ENCODE data around the gene DOCK9. TPM values are rescaled to one million over a fixed set of nuclear protein-coding genes. Genes with fewer than 3 reads are reported as not detected.
A peak's percentile ranks its signal among the peaks of the same experiment; 100 is the strongest.

Gene DOCK9
- total RNA-seq, 1 experiment from 2014 or later = 31.7 TPM

DNA sequence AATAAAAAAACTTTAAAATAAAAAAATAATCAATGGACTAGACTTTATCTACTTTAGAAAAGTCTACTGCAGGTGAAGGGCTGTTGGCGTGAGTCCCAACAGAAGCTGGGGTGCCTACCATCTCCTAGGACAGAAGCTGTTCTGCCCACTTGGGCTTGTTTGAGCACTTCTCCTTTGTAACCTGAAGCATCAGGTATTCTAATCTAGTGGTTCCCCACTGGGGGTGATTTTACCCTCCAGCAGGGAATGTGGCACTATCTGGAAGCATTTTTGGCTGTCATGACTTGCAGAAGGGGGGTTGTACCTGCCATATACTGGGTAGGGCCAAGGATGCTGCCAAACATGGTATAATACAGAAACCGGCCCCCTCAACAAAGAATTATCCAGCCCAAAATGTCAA is 16.2 kb upstream of the DOCK9 start:
- no peaks in the 10 kb centered on the region for H3K79me2 ChIP-seq (ENCODE audit: low read length)
- no peaks in the 10 kb centered on the region for H3K36me3 ChIP-seq (ENCODE audit: low read depth, low read length)
- H3K9me2 ChIP-seq (replicated peaks; ENCODE audit: low read length) = no peaks in the 10 kb centered on the region
- no TSS peak for BruUV-seq (replicated peaks)
- H3F3A ChIP-seq (ENCODE audit: low read length, unreplicated experiment) = no peaks in the 10 kb centered on the region
- no peak for ATAC-seq
- ChIA-PET CTCF (no interaction called here), POLR2A (ENCODE audit: unreplicated experiment) (no interaction called here)
- H3K4me2 ChIP-seq (ENCODE audit: low read length) = no peak overlapping the region
- H3K9ac ChIP-seq (ENCODE audit: low read length) = no peak overlapping the region
- H2AFZ ChIP-seq (ENCODE audit: low read length) = no peak overlapping the region
- no peaks in the 10 kb centered on the region for H4K20me1 ChIP-seq (ENCODE audit: low read length)
- intact Hi-C loops (cut with micrococcal nuclease) = no loop called here
- H3K4me3 ChIP-seq (ENCODE audit: low read length) = no peak overlapping the region
- H3K27ac ChIP-seq (ENCODE audit: low read length) = no peak overlapping the region
- H3K9me3 ChIP-seq (ENCODE audit: low read length) = no peaks in the 10 kb centered on the region
- H3K4me1 ChIP-seq (ENCODE audit: insufficient read depth, low read length) = peaks cover 10% of the 10 kb centered on the region
- no peak for DNase-seq
- no peaks in the 10 kb centered on the region for H3K27me3 ChIP-seq (ENCODE audit: low read length)
- TF ChIP-seq EZH2 (IDR thresholded peaks at IDR 0.05; ENCODE audit: low read length, unreplicated experiment) = no peak
- no peak for TF ChIP-seq EZH2phosphoT487 (IDR thresholded peaks at IDR 0.05; ENCODE audit: borderline replicate concordance, low read length)
- no peak for TF ChIP-seq CTCF (conservative IDR thresholded peaks at IDR 0.05; ENCODE audit: low read depth, low read length)

DNA sequence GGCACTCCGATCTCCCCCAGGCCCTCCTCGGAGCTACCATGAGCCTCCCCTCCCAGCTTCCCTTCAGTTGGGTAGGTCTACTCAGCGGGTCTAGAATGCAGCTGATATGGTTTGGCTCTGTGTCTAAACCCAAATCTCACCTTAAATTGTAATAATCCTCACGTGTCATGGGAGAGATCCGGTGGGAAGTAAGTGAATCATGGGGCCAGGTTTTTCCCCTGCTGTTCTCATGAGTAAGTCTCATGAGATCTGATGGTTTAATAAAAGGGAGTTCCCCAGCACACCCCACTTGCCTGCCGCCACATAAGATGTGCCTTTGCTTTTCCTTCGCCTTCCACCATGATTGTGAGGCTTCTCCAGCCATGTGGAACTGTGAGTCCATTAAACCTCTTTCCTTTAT is 14.5 kb upstream of the DOCK9 start:
- BruUV-seq (replicated peaks) = no TSS peak
- Histone ChIP-seq H3F3A (ENCODE audit: low read length, unreplicated experiment) (no peaks in the 10 kb centered on the region), H3K9me3 (ENCODE audit: low read length) (no peaks in the 10 kb centered on the region), H2AFZ (ENCODE audit: low read length) (no peak overlapping the region), H3K4me1 (ENCODE audit: insufficient read depth, low read length) (no peaks in the 10 kb centered on the region), H3K4me3 (ENCODE audit: low read length) (no peak overlapping the region), H3K79me2 (ENCODE audit: low read length) (no peaks in the 10 kb centered on the region), H3K9ac (ENCODE audit: low read length) (no peak overlapping the region), H3K36me3 (ENCODE audit: low read depth, low read length) (no peaks in the 10 kb centered on the region), H4K20me1 (ENCODE audit: low read length) (no peaks in the 10 kb centered on the region), H3K4me2 (ENCODE audit: low read length) (no peak overlapping the region), H3K9me2 (replicated peaks; ENCODE audit: low read length) (no peaks in the 10 kb centered on the region), H3K27me3 (ENCODE audit: low read length) (no peaks in the 10 kb centered on the region), H3K27ac (ENCODE audit: low read length) (no peak overlapping the region)
- intact Hi-C loops (cut with micrococcal nuclease) = no loop called here
- DNase-seq (no peak), ATAC-seq (no peak)
- ChIA-PET CTCF (no interaction called here), POLR2A (ENCODE audit: unreplicated experiment) (no interaction called here)
- TF ChIP-seq EZH2 (IDR thresholded peaks at IDR 0.05; ENCODE audit: low read length, unreplicated experiment) (no peak), EZH2phosphoT487 (IDR thresholded peaks at IDR 0.05; ENCODE audit: borderline replicate concordance, low read length) (no peak)

DNA sequence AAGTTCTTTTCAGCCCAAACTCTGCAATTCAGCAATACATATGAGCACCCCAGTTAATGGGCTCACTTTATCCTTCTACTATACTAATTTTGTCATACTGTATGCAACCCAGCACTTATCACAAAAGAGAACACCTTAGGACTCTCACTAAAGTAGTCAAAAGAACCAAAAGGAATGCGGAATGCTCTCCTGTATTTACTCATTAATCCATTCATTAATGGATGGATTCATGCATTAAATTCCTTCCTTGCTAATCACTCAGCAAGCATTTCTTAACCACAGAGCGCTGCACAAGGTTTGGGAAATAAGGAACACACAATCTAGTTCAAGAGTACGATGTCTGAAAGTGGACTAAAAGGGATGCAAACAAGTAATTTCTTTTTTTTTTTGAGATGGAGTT is 12.8 kb upstream of the DOCK9 start:
- Histone ChIP-seq H4K20me1 (ENCODE audit: low read length) (no peaks in the 10 kb centered on the region), H3F3A (ENCODE audit: low read length, unreplicated experiment) (no peaks in the 10 kb centered on the region), H3K9me3 (ENCODE audit: low read length) (no peaks in the 10 kb centered on the region), H3K9me2 (replicated peaks; ENCODE audit: low read length) (no peaks in the 10 kb centered on the region), H3K4me1 (ENCODE audit: insufficient read depth, low read length) (no peaks in the 10 kb centered on the region), H3K36me3 (ENCODE audit: low read depth, low read length) (no peaks in the 10 kb centered on the region), H3K4me3 (ENCODE audit: low read length) (no peak overlapping the region), H3K27ac (ENCODE audit: low read length) (no peak overlapping the region), H3K79me2 (ENCODE audit: low read length) (0 out of 2 replicates have a peak, but pooled peaks cover 1% of the 10 kb centered on the region), H3K4me2 (ENCODE audit: low read length) (no peak overlapping the region), H3K27me3 (ENCODE audit: low read length) (no peaks in the 10 kb centered on the region), H2AFZ (ENCODE audit: low read length) (no peak overlapping the region), H3K9ac (ENCODE audit: low read length) (no peak overlapping the region)
- no TSS peak for BruUV-seq (replicated peaks)
- peak; percentile 32 for DNase-seq
- intact Hi-C loops (cut with micrococcal nuclease) = no loop called here
- TF ChIP-seq EZH2 (IDR thresholded peaks at IDR 0.05; ENCODE audit: low read length, unreplicated experiment) (no peak), EZH2phosphoT487 (IDR thresholded peaks at IDR 0.05; ENCODE audit: borderline replicate concordance, low read length) (no peak), CTCF (conservative IDR thresholded peaks at IDR 0.05; ENCODE audit: low read depth, low read length) (no peak)
- no peak; the same call in 1 of the 2 replicates for ATAC-seq
- ChIA-PET POLR2A (ENCODE audit: unreplicated experiment) (no interaction called here), CTCF (no interaction called here)
